Skeletal muscle tissue (tissue), 4 donors: ENCODE results near the gene WNT7B. TPM values are rescaled to one million over a fixed set of nuclear protein-coding genes. Genes with fewer than 3 reads are reported as not detected.

Source experiments
- H3K27ac ChIP-seq: one replicate; pipeline ENCODE4 v1.7.0; 2013; ENCODE audit warnings: mild to moderate bottlenecking, low read depth, low read length, inconsistent platforms
- H3K27me3 ChIP-seq, 3 donors: one replicate each; pipeline ENCODE4 v1.7.0; 2013; ENCODE audit warnings: low read length in 3 of 3; ENCODE audit not compliant: control insufficient read depth in 3 of 3, insufficient read depth in 3 of 3
- H3K36me3 ChIP-seq, 3 donors: one replicate each; pipeline ENCODE4 v1.7.0; 2013; ENCODE audit warnings: low read length in 3 of 3; ENCODE audit not compliant: control insufficient read depth in 3 of 3, insufficient read depth in 3 of 3
- H3K4me1 ChIP-seq, 3 donors: one replicate each; pipeline ENCODE4 v1.7.0; 2013; ENCODE audit warnings: low read length in 3 of 3, mild to moderate bottlenecking in 3 of 3; ENCODE audit not compliant: control insufficient read depth in 3 of 3, insufficient read depth in 3 of 3
- H3K4me3 ChIP-seq, 3 donors: one replicate each; pipeline ENCODE4 v1.7.0; 2013; ENCODE audit warnings: low read length in 3 of 3
- H3K9ac ChIP-seq, 3 donors: one replicate each; pipeline ENCODE4 v1.7.0; 2013; ENCODE audit warnings: low read length in 3 of 3, mild to moderate bottlenecking in 3 of 3, moderate library complexity in 2 of 3, low read depth in 1 of 3
- H3K9me3 ChIP-seq, 3 donors: one replicate each; pipeline ENCODE4 v1.7.0; 2013; ENCODE audit warnings: low read length in 3 of 3; ENCODE audit not compliant: control insufficient read depth in 3 of 3
- total RNA-seq: library from RNA; depleted of rRNA; stranded (reverse); fragments of >200 nt; gene quantifications from one replicate; pipeline ENCODE4 v1.2.3, GENCODE V29; 2014
- donor health status: Osteomylitis.

Gene WNT7B
- total RNA-seq, 1 donor from 2014 or later: not detected

- no peak overlapping the region for H3K9ac ChIP-seq
- H3K4me3 ChIP-seq: no peak overlapping the region
- H3K36me3 ChIP-seq: no peaks in the 10 kb centered on the region
- peaks cover 58 to 68% (median 68%) of the 10 kb centered on the region in 3 donors for H3K27me3 ChIP-seq
- no peaks in the 10 kb centered on the region for H3K9me3 ChIP-seq
- no peaks in the 10 kb centered on the region for H3K4me1 ChIP-seq
- H3K27ac ChIP-seq: no peak overlapping the region
These were observed 43.3 kb downstream of the WNT7B start for GRCh38 chr22:45933506-45934167.

GRCh38 chr22:45932071-45932470 is 44.9 kb downstream of the WNT7B start:
- no peak overlapping the region for H3K4me3 ChIP-seq
- H3K27ac ChIP-seq: no peak overlapping the region
- H3K36me3 ChIP-seq: no peaks in the 10 kb centered on the region
- no peaks in the 10 kb centered on the region for H3K4me1 ChIP-seq
- H3K27me3 ChIP-seq: peaks cover 58 to 65% (median 64%) of the 10 kb centered on the region in 3 donors
- no peaks in the 10 kb centered on the region for H3K9me3 ChIP-seq
- H3K9ac ChIP-seq: no peak overlapping the region

GRCh38 chr22:45931042-45931441 is 45.9 kb downstream of the WNT7B start:
- H3K27me3 ChIP-seq: peaks cover 55 to 58% (median 58%) of the 10 kb centered on the region in 3 donors

GRCh38 chr22:45930324-45930723 is 46.6 kb downstream of the WNT7B start:
- no peak overlapping the region for H3K4me3 ChIP-seq
- H3K4me1 ChIP-seq: no peaks in the 10 kb centered on the region
- H3K27me3 ChIP-seq: peaks cover 49 to 53% (median 51%) of the 10 kb centered on the region in 3 donors
- H3K36me3 ChIP-seq: no peaks in the 10 kb centered on the region
- no peak overlapping the region for H3K27ac ChIP-seq
- H3K9ac ChIP-seq: no peak overlapping the region
- H3K9me3 ChIP-seq: no peaks in the 10 kb centered on the region

More at GRCh38 chr22:45931042-45931441, 45.9 kb downstream of the WNT7B start:
- no peaks in the 10 kb centered on the region for H3K36me3 ChIP-seq
- no peak overlapping the region for H3K4me3 ChIP-seq
- H3K9me3 ChIP-seq: no peaks in the 10 kb centered on the region
- no peaks in the 10 kb centered on the region for H3K4me1 ChIP-seq
- no peak overlapping the region for H3K27ac ChIP-seq
- no peak overlapping the region for H3K9ac ChIP-seq

- H3K9ac ChIP-seq: no peak overlapping the region
- H3K4me3 ChIP-seq: no peak overlapping the region
- H3K36me3 ChIP-seq: no peaks in the 10 kb centered on the region
- peaks cover 43 to 47% (median 44%) of the 10 kb centered on the region in 3 donors for H3K27me3 ChIP-seq
- no peak overlapping the region for H3K27ac ChIP-seq
- H3K4me1 ChIP-seq: no peaks in the 10 kb centered on the region
- no peaks in the 10 kb centered on the region for H3K9me3 ChIP-seq
These were observed 47.3 kb downstream of the WNT7B start for GRCh38 chr22:45929649-45930048.

GRCh38 chr22:45928726-45929368 is 48.1 kb downstream of the WNT7B start:
- H3K27ac ChIP-seq: no peak overlapping the region
- H3K27me3 ChIP-seq: peaks cover 35 to 38% (median 36%) of the 10 kb centered on the region in 3 donors
- no peaks in the 10 kb centered on the region for H3K36me3 ChIP-seq
- no peak overlapping the region for H3K9ac ChIP-seq
- H3K9me3 ChIP-seq: no peaks in the 10 kb centered on the region
- no peaks in the 10 kb centered on the region for H3K4me1 ChIP-seq
- H3K4me3 ChIP-seq: no peak overlapping the region

- Histone ChIP-seq H3K4me3 (no peak overlapping the region), H3K27me3 (peaks cover 20 to 27% (median 21%) of the 10 kb centered on the region in 3 donors), H3K36me3 (no peaks in the 10 kb centered on the region), H3K9me3 (no peaks in the 10 kb centered on the region), H3K9ac (no peak overlapping the region), H3K4me1 (no peaks in the 10 kb centered on the region), H3K27ac (no peak overlapping the region)
These were observed 49.9 kb downstream of the WNT7B start for GRCh38 chr22:45927059-45927458.

- no peaks in the 10 kb centered on the region for H3K36me3 ChIP-seq
- H3K9ac ChIP-seq: no peak overlapping the region
- H3K27ac ChIP-seq: no peak overlapping the region
- H3K9me3 ChIP-seq: no peaks in the 10 kb centered on the region
- H3K4me3 ChIP-seq: no peak overlapping the region
- peaks cover 13 to 21% (median 14%) of the 10 kb centered on the region in 3 donors for H3K27me3 ChIP-seq
- no peaks in the 10 kb centered on the region for H3K4me1 ChIP-seq
These were observed 50.5 kb downstream of the WNT7B start for GRCh38 chr22:45926433-45926832.

GRCh38 chr22:45925811-45926351 is 51.1 kb downstream of the WNT7B start:
- Histone ChIP-seq H3K27me3 (peaks cover 9 to 16% (median 9%) of the 10 kb centered on the region in 3 donors), H3K9me3 (no peaks in the 10 kb centered on the region)

GRCh38 chr22:45923835-45924234 is 53.1 kb downstream of the WNT7B start:
- Histone ChIP-seq H3K27me3 (peaks cover 0 to 25% (median 7%) of the 10 kb centered on the region in 3 donors), H3K9ac (no peak overlapping the region), H3K36me3 (no peaks in the 10 kb centered on the region), H3K4me1 (no peaks in the 10 kb centered on the region), H3K4me3 (no peak overlapping the region), H3K27ac (no peak overlapping the region), H3K9me3 (no peaks in the 10 kb centered on the region)

More at GRCh38 chr22:45925811-45926351, 51.1 kb downstream of the WNT7B start:
- Histone ChIP-seq H3K36me3 (no peaks in the 10 kb centered on the region), H3K9ac (no peak overlapping the region), H3K27ac (no peak overlapping the region), H3K4me3 (no peak overlapping the region), H3K4me1 (no peaks in the 10 kb centered on the region)
